H1 (cell line): ENCODE data around the gene GMPPA. TPM values are rescaled to one million over a fixed set of nuclear protein-coding genes. Genes with fewer than 3 reads are reported as not detected.
A peak's percentile ranks its signal among the peaks of the same experiment; 100 is the strongest.

ENCODE experiments used
- CTCF ChIA-PET: fragments of 300-600 bp; sonication (Branson Sonifier 250); formaldehyde crosslinking; loops from one replicate; lab custom pipeline; 2021; ENCODE audit not compliant: partially characterized antibody; lab: Charles Lee
- POLR2A ChIA-PET: fragments of 300-600 bp; sonication (Branson Sonifier 250); formaldehyde crosslinking; loops from one replicate; lab custom pipeline; 2021; ENCODE audit warnings: inconsistent platforms; ENCODE audit not compliant: partially characterized antibody; lab: Charles Lee
- DNase-seq, 2 experiments: peaks; one replicate each; pipeline versions ENCODE4 v3.0.0 to v3.0.0-alpha.2; 2010 to 2022; ENCODE audit warnings: low spot score in 2 of 2, low read depth in 1 of 2, mixed read lengths in 1 of 2
- FAIRE-seq: peaks from 2 replicates; lab custom pipeline; 2011; peaks lifted over from hg19 to GRCh38; lab: Jason Lieb, UNC
- H2AFZ ChIP-seq: 2 replicates; pipeline ENCODE4 v1.8.1; 2012; ENCODE audit warnings: low read length, inconsistent platforms
- H2AK5ac ChIP-seq: 2 replicates; pipeline ENCODE4 v1.6.1; 2013; ENCODE audit warnings: low read depth, low read length
- H2BK120ac ChIP-seq: replicated peaks from 2 replicates; pipeline ENCODE3; 2013; ENCODE audit warnings: low read depth, low read length, inconsistent platforms
- H2BK12ac ChIP-seq: 2 replicates; pipeline ENCODE4 v1.6.1; 2013; ENCODE audit warnings: low read depth, low read length
- H2BK15ac ChIP-seq: 2 replicates; pipeline ENCODE4 v1.6.1; 2013; ENCODE audit warnings: low read length
- H2BK20ac ChIP-seq: 2 replicates; pipeline ENCODE4 v1.6.1; 2013; ENCODE audit warnings: low read length
- H2BK5ac ChIP-seq: 2 replicates; pipeline ENCODE4 v1.6.1; 2013; ENCODE audit warnings: low read depth, low read length
- H3K14ac ChIP-seq: 2 replicates; pipeline ENCODE4 v1.6.1; 2013; ENCODE audit warnings: inconsistent platforms; ENCODE audit not compliant: insufficient read length
- H3K18ac ChIP-seq: 2 replicates; pipeline ENCODE4 v1.6.1; 2013; ENCODE audit warnings: low read length; ENCODE audit errors: extremely low read depth
- H3K23ac ChIP-seq: 2 replicates; pipeline ENCODE4 v1.6.1; 2013; ENCODE audit warnings: inconsistent platforms; ENCODE audit not compliant: insufficient read length
- H3K23me2 ChIP-seq: 2 replicates; pipeline ENCODE4 v1.6.1; 2013; ENCODE audit warnings: low read depth, low read length
- H3K27ac ChIP-seq: 2 replicates; pipeline ENCODE4 v1.6.1; 2011; ENCODE audit warnings: low read depth, low read length, inconsistent platforms
- H3K27me3 ChIP-seq, 4 experiments: replicated peaks in 1 of 4; 1 replicate in 1 of 4; 2 replicates in 3 of 4; pipeline versions ENCODE4 v1.6.1 to v1.8.1; 2011 to 2013; ENCODE audit warnings: low read length in 3 of 4, mild to moderate bottlenecking in 3 of 4, inconsistent platforms in 2 of 4, mixed read lengths in 2 of 4, moderate library complexity in 1 of 4; ENCODE audit not compliant: control insufficient read depth in 3 of 4, insufficient read depth in 3 of 4; ENCODE audit errors: extremely low read depth in 1 of 4
- H3K36me3 ChIP-seq, 4 experiments: 2 replicates each; pipeline versions ENCODE4 v1.6.1 to v1.8.1; 2011 to 2013; ENCODE audit warnings: mild to moderate bottlenecking in 4 of 4, low read length in 3 of 4, moderate library complexity in 2 of 4, control low read depth in 1 of 4, inconsistent platforms in 1 of 4; ENCODE audit not compliant: insufficient read depth in 4 of 4, control insufficient read depth in 2 of 4
- H3K4ac ChIP-seq: replicated peaks from 2 replicates; pipeline ENCODE3; 2013; ENCODE audit warnings: low read length, low read depth, mixed read lengths, inconsistent platforms; ENCODE audit not compliant: insufficient read length
- H3K4me1 ChIP-seq, 4 experiments: replicated peaks in 1 of 4; 1 replicate in 1 of 4; 2 replicates in 3 of 4; pipeline versions ENCODE4 v1.6.1 to v1.8.1; 2011 to 2013; ENCODE audit warnings: low read length in 3 of 4, inconsistent platforms in 2 of 4, mixed read lengths in 1 of 4; ENCODE audit not compliant: insufficient read depth in 4 of 4, control insufficient read depth in 3 of 4
- H3K4me2 ChIP-seq, 2 experiments: 2 replicates each; pipeline versions ENCODE4 v1.6.1 to v1.8.1; 2011 to 2013; ENCODE audit warnings: low read depth in 2 of 2, low read length in 2 of 2, control low read depth in 1 of 2, inconsistent platforms in 1 of 2, mild to moderate bottlenecking in 1 of 2; ENCODE audit not compliant: insufficient read depth in 1 of 2
- H3K4me3 ChIP-seq, 4 experiments: fragments of 200-600, 300-600 bp in 1 of 4; sonication (generic), shearing (Covaris generic), sonication (Bioruptor Twin) in 1 of 4; 2 replicates each; pipeline versions ENCODE4 v1.5.1 to v1.8.1; 2011 to 2016; ENCODE audit warnings: low read length in 4 of 4, low read depth in 3 of 4, control low read depth in 2 of 4, inconsistent platforms in 2 of 4, mild to moderate bottlenecking in 2 of 4, mixed read lengths in 1 of 4, moderate library complexity in 1 of 4; ENCODE audit not compliant: insufficient read depth in 2 of 4; ENCODE audit errors: extremely low read depth in 1 of 4
- H3K56ac ChIP-seq: replicated peaks from 2 replicates; pipeline ENCODE3; 2013; ENCODE audit warnings: low read depth, mild to moderate bottlenecking, mixed read lengths, low read length, inconsistent platforms; ENCODE audit not compliant: insufficient read length
- H3K79me1 ChIP-seq: 2 replicates; pipeline ENCODE4 v1.6.1; 2013; ENCODE audit warnings: low read depth, low read length, control low read depth
- H3K79me2 ChIP-seq, 2 experiments: 2 replicates each; pipeline versions ENCODE4 v1.6.1 to v1.8.1; 2012 to 2013; ENCODE audit warnings: low read length in 2 of 2, mild to moderate bottlenecking in 2 of 2, inconsistent platforms in 1 of 2; ENCODE audit not compliant: insufficient read depth in 2 of 2, control insufficient read depth in 1 of 2
- H3K9ac ChIP-seq, 4 experiments: replicated peaks in 1 of 4; 1 replicate in 1 of 4; 2 replicates in 3 of 4; pipeline versions ENCODE4 v1.6.1 to v1.8.1; 2011 to 2013; ENCODE audit warnings: low read depth in 3 of 4, low read length in 3 of 4, control low read depth in 2 of 4, mild to moderate bottlenecking in 2 of 4, moderate library complexity in 2 of 4, inconsistent platforms in 1 of 4; ENCODE audit errors: extremely low read depth in 1 of 4
- H3K9me3 ChIP-seq, 2 experiments: 2 replicates each; pipeline versions ENCODE4 v1.6.1 to v1.8.1; 2012 to 2013; ENCODE audit warnings: mild to moderate bottlenecking in 2 of 2, moderate library complexity in 2 of 2, control low read depth in 1 of 2, inconsistent platforms in 1 of 2, low read depth in 1 of 2, low read length in 1 of 2, mixed read lengths in 1 of 2; ENCODE audit not compliant: insufficient read depth in 2 of 2
- H4K20me1 ChIP-seq, 2 experiments: replicated peaks in 1 of 2; 2 replicates each; pipeline versions ENCODE3 to v1.8.1; 2011 to 2013; ENCODE audit warnings: inconsistent platforms in 2 of 2, low read length in 2 of 2, mild to moderate bottlenecking in 1 of 2; ENCODE audit not compliant: insufficient read depth in 2 of 2, control insufficient read depth in 1 of 2
- H4K5ac ChIP-seq: 2 replicates; pipeline ENCODE4 v1.6.1; 2013; ENCODE audit warnings: low read length, low read depth, mixed read lengths, inconsistent platforms; ENCODE audit not compliant: insufficient read length
- H4K8ac ChIP-seq: 2 replicates; pipeline ENCODE4 v1.8.0; 2013; ENCODE audit warnings: mild to moderate bottlenecking, moderate library complexity, low read length, inconsistent platforms; ENCODE audit not compliant: insufficient read depth; ENCODE audit errors: extremely low read depth
- H4K91ac ChIP-seq: replicated peaks from 2 replicates; pipeline ENCODE3; 2013; ENCODE audit warnings: low read length, mixed read lengths, inconsistent platforms; ENCODE audit not compliant: insufficient read length
- CHD1 ChIP-seq: IDR thresholded peaks from 2 replicates; pipeline ENCODE4 v1.6.1; 2012; ENCODE audit warnings: low read depth, low read length, improper control_type of control experiment
- CREB1 ChIP-seq: IDR thresholded peaks from 2 replicates; pipeline ENCODE4 v1.6.1; 2012; ENCODE audit warnings: inconsistent platforms
- EZH2 ChIP-seq: fragments of 200-600 bp; sonication (generic); IDR thresholded peaks from 2 replicates; pipeline ENCODE4 v1.7.1; 2012; ENCODE audit warnings: low read depth, mild to moderate bottlenecking, moderate library complexity, low read length, inconsistent platforms; ENCODE audit not compliant: severe bottlenecking
- FOSL1 ChIP-seq: IDR thresholded peaks from 2 replicates; pipeline ENCODE4 v1.6.1; 2011; ENCODE audit warnings: mild to moderate bottlenecking, low read depth, low read length, moderate library complexity; ENCODE audit not compliant: insufficient read depth
- HDAC2 ChIP-seq, 2 experiments: fragments of 300-600 bp in 1 of 2; sonication (generic) in 1 of 2; IDR thresholded peaks; 2 replicates each; pipeline ENCODE4 v1.6.1; 2011 to 2012; ENCODE audit warnings: low read depth in 2 of 2, low read length in 2 of 2, mild to moderate bottlenecking in 2 of 2, moderate library complexity in 2 of 2, borderline replicate concordance in 1 of 2, inconsistent platforms in 1 of 2
- RBBP5 ChIP-seq: IDR thresholded peaks from 2 replicates; pipeline ENCODE4 v1.7.1; 2012; ENCODE audit warnings: low read depth, mild to moderate bottlenecking, inconsistent platforms, low read length, moderate library complexity, borderline replicate concordance
- RNF2 ChIP-seq: fragments of 200-900, 300-1000 bp; sonication (generic); IDR thresholded peaks from 2 replicates; pipeline ENCODE4 v1.7.1; 2016; ENCODE audit warnings: borderline replicate concordance, low read depth, mild to moderate bottlenecking, antibody characterized with exemption, low read length; ENCODE audit not compliant: poor library complexity, severe bottlenecking; ENCODE audit errors: missing control alignments
- SAP30 ChIP-seq: fragments of 300-600 bp; sonication (generic); IDR thresholded peaks from 2 replicates; pipeline ENCODE4 v1.7.1; 2012; ENCODE audit warnings: low read length, moderate library complexity, mild to moderate bottlenecking, inconsistent platforms; ENCODE audit not compliant: insufficient read depth, insufficient replicate concordance
- SIX5 ChIP-seq: IDR thresholded peaks from 2 replicates; pipeline ENCODE4 v1.6.1; 2011; ENCODE audit warnings: mild to moderate bottlenecking, low read depth, low read length
- SP1 ChIP-seq: IDR thresholded peaks from 2 replicates; pipeline ENCODE4 v1.6.1; 2011; ENCODE audit warnings: low read depth, low read length
- WGBS, 2 experiments: shearing (Covaris generic) in 1 of 2; methylation state at CpG; one replicate each; pipeline versions ENCODE4 v1.1.6 to v1.1.7; 2013 to 2015; ENCODE audit warnings: low lambda C conversion rate in 2 of 2, mixed read lengths in 2 of 2, inconsistent platforms in 1 of 2, low coverage in 1 of 2, missing lambda C conversion rate in 1 of 2; ENCODE audit not compliant: insufficient replicate concordance in 2 of 2, insufficient coverage in 1 of 2, insufficient read length in 1 of 2; ENCODE audit errors: extremely low coverage in 1 of 2, missing lambda C conversion rate in 1 of 2; 5-methylcytosine and 5-hydroxymethylcytosine counted together
- polyA plus RNA-seq, 7 experiments: library from polyadenylated mRNA; depleted of rRNA in 3 of 7; stranded (reverse) in 5 of 7; unstranded in 2 of 7; fragments of >200 nt in 5 of 7; fragments of 200-250 nt in 2 of 7; gene quantifications; 1 replicate in 5 of 7; 2 replicates in 1 of 7; 4 replicates in 1 of 7; pipeline versions ENCODE4 v1.2.1 to v1.2.3, GENCODE V29; 2011 to 2013; ENCODE audit warnings: missing spikeins in 2 of 7, mixed read lengths in 2 of 7
- total RNA-seq: library from RNA; stranded (reverse); fragmentation: NEBNext Ultra II Directional; extraction: Animal tissue kit (Norgen Biotek cat#: 25700); gene quantifications from 2 replicates; pipeline ENCODE4 v1.2.1, GENCODE V29; 2021

Gene GMPPA
- total and polyA plus RNA-seq, 2 of the 8 experiments (the other 6 are each of a cell fraction or from before 2014, with no cell fraction given): 34.3 to 98.8 TPM

DNA sequence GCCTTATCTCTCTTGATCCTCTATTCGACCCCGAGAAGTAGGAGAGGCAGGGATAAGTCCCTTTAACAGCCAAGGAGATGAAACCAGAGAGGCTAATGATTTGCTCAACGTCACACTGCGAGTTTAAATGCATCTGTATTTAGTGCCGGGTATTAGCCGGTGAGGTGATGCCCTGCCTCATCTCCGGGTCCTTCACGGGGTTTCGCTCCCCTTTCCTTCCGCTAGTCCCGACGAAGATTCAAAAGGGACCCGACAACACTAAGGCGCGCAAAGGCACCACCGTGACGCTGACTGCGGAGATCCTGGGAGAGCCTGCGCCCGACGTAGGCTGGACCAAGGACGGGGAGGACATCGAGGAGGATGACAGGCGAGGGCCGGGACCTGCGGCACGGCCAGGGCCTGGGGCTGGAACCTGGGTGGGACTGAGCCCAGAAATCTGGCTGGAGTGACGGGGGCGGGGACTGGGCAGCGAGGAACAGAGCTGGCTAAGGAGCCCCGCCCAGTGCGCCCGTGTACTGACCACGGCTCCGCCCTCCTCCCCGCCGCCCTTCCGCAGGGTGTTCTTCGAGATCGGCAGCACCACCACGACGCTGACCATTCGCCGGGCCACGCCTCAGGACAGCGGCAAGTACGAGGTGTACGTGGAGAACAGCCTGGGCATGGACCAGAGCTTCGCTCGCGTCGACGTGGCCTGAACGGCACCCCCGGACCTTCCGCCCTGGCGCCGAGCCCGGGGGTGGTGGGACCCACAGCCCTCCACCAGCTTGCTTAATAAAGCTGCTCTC is 1.0 kb upstream of the GMPPA start:
- Histone ChIP-seq H2BK12ac (peak overlapping the region; percentile 86; the same call in 1 of the 2 replicates), H3K4me3 (peak overlapping the region; percentile 32 to 72 (median 64)), H4K5ac (no peak overlapping the region), H3K4me2 (peak overlapping the region; percentile 97 to 99), H3K4ac (no peak overlapping the region), H3K18ac (peak overlapping the region; percentile 10; the same call in 1 of the 2 replicates), H3K9me3 (no peaks in the 10 kb centered on the region), H3K79me2 (no peaks in the 10 kb centered on the region), H3K23ac (no peak overlapping the region), H3K27me3 (peaks cover 20 to 44% (median 32%) of the 10 kb centered on the region in 4 experiments), H4K20me1 (no peaks in the 10 kb centered on the region), H3K14ac (no peak overlapping the region), H2BK120ac (no peak overlapping the region), H2AFZ (peak overlapping the region; percentile 74), H3K36me3 (no peaks in the 10 kb centered on the region), H2BK5ac (peak overlapping the region; percentile 55; the same call in 1 of the 2 replicates), H4K91ac (peak overlapping the region; percentile 81), H3K4me1 (peaks cover 9 to 43% (median 21%) of the 10 kb centered on the region in 4 experiments), H2BK15ac (no peak overlapping the region), H3K23me2 (peaks cover 24% of the 10 kb centered on the region), H2BK20ac (no peak overlapping the region), H3K79me1 (no peaks in the 10 kb centered on the region; the same call in 1 of the 2 replicates), H2AK5ac (no peak overlapping the region), H4K8ac (peak overlapping the region; percentile 43), H3K27ac (no peak overlapping the region), H3K9ac (no peak overlapping the region), H3K56ac (no peak overlapping the region)
- CTCF ChIA-PET: interaction anchor here (0.9 to 113.1 kb wide), 8 partner anchors 8 to 291 kb away, joined by 3 to 7248 read pairs (median 8); partner anchors contain the start of genes ASIC4, CHPF, DES and GMPPA
- peak in 1 of 2 experiments; percentile 76 for DNase-seq
- POLR2A ChIA-PET: interaction anchor here (0.8 to 19.9 kb wide), 13 partner anchors 9 to 195 kb away, joined by 3 to 216 read pairs (median 4); partner anchors contain the start of genes ASIC4, CHPF, STK11IP and TMEM198
- no peak for FAIRE-seq
- 7% methylated on average over 48 of the region's 59 CpGs; no CpG with 5 or more reads in 1 of the 2 experiments for WGBS, 2 experiments
- no peak for TF ChIP-seq SP1
- TF ChIP-seq RBBP5: no peak
- TF ChIP-seq CREB1: peak; percentile 4; the same call in 1 of the 2 replicates
- no peak for TF ChIP-seq CHD1
- TF ChIP-seq SIX5: no peak
- TF ChIP-seq EZH2: peak; percentile 63
- no peak; a peak in 1 of 4 replicates for TF ChIP-seq HDAC2 (IDR thresholded peaks at IDR 0.05; ENCODE audit: borderline replicate concordance in 1 of 2, low read depth in 2 of 2, low read length in 2 of 2)
- no peak for TF ChIP-seq SAP30
- no peak for TF ChIP-seq FOSL1
- no peak for TF ChIP-seq RNF2
